Glomerular visceral epithelial cell (primary cell): ENCODE data around the gene TRPV3.
"Not testable (repeated sequence)": the region's sequence is repeated elsewhere in the genome, so short reads cannot be mapped to it uniquely, and the experiment has no call there.

Experiments
- DNase-seq: peaks from one replicate; pipeline ENCODE4 v3.0.0-alpha.2; 2016; ENCODE audit errors: extremely low spot score

The TRPV3 gene

GRCh38 chr17:3524024-3524423 is 33.6 kb downstream of the TRPV3 start:
- DNase-seq: no peak

GRCh38 chr17:3519472-3519871 is 38.1 kb downstream of the TRPV3 start:
- DNase-seq: not testable (repeated sequence)

GRCh38 chr17:3514873-3515272 is 42.7 kb downstream of the TRPV3 start:
- no peak for DNase-seq

- not testable (repeated sequence) for DNase-seq
These were observed 43.4 kb downstream of the TRPV3 start for GRCh38 chr17:3514167-3514566.

GRCh38 chr17:3513305-3514035 is 44.1 kb downstream of the TRPV3 start:
- DNase-seq: no peak

- DNase-seq: no peak
These were observed 45.0 kb downstream of the TRPV3 start for GRCh38 chr17:3512505-3513171.

GRCh38 chr17:3511852-3512504 is 45.6 kb downstream of the TRPV3 start:
- no peak for DNase-seq

- DNase-seq: no peak
These were observed 47.5 kb downstream of the TRPV3 start for GRCh38 chr17:3510090-3510489.

- DNase-seq: no peak
These were observed 49.7 kb downstream of the TRPV3 start for GRCh38 chr17:3507869-3508268.

- DNase-seq: no peak
These were observed 50.5 kb downstream of the TRPV3 start for GRCh38 chr17:3507071-3507470.

- no peak for DNase-seq
These were observed 51.6 kb downstream of the TRPV3 start for GRCh38 chr17:3506054-3506453.

- DNase-seq: no peak
These were observed 52.6 kb downstream of the TRPV3 start for GRCh38 chr17:3505008-3505407.

GRCh38 chr17:3503285-3503684 is 54.3 kb downstream of the TRPV3 start:
- DNase-seq: no peak

GRCh38 chr17:3502466-3502865 is 55.1 kb downstream of the TRPV3 start:
- no peak for DNase-seq

- no peak for DNase-seq
These were observed 56.3 kb downstream of the TRPV3 start for GRCh38 chr17:3501344-3501743.

- DNase-seq: no peak
These were observed 60.5 kb downstream of the TRPV3 start for GRCh38 chr17:3497101-3497500.

GRCh38 chr17:3485481-3486068 is 72.0 kb downstream of the TRPV3 start:
- DNase-seq: no peak

- no peak for DNase-seq
These were observed 74.8 kb downstream of the TRPV3 start for GRCh38 chr17:3482852-3483251.

GRCh38 chr17:3479988-3480387 is 77.6 kb downstream of the TRPV3 start:
- DNase-seq: no peak

- DNase-seq: peak; percentile 1
These were observed 81.6 kb downstream of the TRPV3 start, which contains the start of gene ASPA for GRCh38 chr17:3475812-3476610. ASPA (plus strand) TSS chr17:3475997; CDS start chr17:3476160, 163 bp downstream.

GRCh38 chr17:3475251-3475685 is 82.3 kb downstream of the TRPV3 start:
- no peak for DNase-seq

- DNase-seq: no peak
These were observed 83.4 kb downstream of the TRPV3 start for GRCh38 chr17:3474212-3474611.
